ENCODE results near the gene TEKT2.

GRCh38 chr1:36068866-36069265 is 15.0 kb upstream of the TEKT2 start:
- TF ChIP-seq POLR2A (IDR thresholded peaks at IDR 0.05; ENCODE audit: low read depth, low read length) (no peak), POLR2AphosphoS5 (IDR thresholded peaks at IDR 0.05; ENCODE audit: low read depth, low read length) (no peak)

Measured in GM12892 (cell line).